COLO668 (cell line): Measurements from ENCODE around the gene USP4.

ENCODE experiments used
- DNase-seq: peaks from one replicate; lab custom pipeline; 2025; ENCODE audit not compliant: unreplicated experiment; lab: John Stamatoyannopoulos, UW

The USP4 gene

DNA sequence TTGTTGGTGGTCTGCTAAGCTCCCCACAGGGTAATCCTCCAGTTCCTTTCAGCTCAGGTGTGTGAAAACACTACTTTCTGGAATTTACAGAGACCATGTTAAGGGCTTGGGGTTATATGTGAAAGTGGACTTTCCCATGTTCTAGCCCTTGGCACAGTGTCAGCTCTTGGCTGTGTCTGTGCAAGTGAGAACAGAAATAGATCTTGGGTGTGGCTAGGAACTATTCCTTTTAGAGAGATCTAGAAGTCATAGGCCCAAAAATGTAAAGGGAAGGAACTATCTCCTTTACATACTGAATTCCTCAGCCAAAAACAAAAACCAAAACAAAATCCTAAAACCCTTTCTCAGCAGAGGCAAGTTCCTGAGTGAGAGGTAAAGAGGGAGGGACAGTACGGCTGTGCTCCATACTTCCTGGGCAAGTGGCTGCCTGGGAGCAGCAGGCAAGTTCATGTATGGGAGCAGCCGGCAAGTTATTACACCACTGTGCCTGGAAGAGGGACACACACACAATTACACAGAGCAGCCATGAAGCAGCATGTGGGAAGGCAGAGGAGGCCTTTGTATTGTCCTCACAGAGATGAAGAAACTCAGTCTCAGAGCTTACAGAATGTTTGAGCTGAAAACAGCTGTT is 43.0 kb downstream of the USP4 start:
- no peak for DNase-seq

DNA sequence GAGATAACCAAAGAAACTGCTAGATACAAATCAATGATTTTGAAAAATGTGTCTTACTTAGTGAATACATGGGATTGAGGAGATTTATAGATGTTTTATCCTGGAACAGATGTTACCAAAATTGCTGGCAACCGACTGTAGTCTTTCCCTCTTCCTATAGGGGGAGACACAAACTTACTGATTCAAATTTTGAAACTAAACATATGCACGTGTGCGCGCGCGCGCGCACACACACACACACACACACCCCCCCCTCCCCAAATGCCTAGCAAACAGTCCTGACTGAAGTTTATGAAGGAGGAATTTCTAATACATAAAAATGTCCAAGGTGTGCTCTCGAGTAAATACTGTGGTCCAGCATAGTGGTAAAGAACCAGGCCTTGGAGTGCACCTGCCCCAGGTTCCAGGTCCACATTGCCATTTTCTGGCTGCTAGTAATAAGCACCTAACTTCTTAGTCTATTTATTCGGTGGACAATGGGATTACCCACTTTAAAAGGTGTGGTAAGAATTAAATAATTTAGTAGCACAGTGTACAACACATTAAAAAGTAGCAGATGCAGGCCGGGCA is 44.3 kb downstream of the USP4 start:
- peak; percentile 1 for DNase-seq

DNA sequence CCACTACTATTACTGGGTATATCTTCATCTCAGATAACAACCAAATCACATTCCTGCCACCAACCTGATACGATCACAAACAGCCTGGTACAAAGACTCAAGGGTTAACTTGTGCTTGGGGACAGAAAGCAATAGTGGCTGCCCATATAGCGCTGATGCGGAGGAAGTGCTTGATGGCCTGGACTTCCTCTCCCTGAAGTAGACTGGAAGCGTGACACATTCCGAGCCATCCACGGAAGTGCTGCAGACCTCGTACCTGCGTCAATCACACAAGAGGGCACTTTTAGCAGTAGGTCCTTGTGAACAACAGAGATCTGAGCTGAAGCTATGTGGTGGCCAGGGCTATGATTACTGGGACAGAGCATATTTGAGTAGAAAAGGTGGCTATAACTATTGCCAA is 45.5 kb downstream of the USP4 start:
- DNase-seq = no peak

DNA sequence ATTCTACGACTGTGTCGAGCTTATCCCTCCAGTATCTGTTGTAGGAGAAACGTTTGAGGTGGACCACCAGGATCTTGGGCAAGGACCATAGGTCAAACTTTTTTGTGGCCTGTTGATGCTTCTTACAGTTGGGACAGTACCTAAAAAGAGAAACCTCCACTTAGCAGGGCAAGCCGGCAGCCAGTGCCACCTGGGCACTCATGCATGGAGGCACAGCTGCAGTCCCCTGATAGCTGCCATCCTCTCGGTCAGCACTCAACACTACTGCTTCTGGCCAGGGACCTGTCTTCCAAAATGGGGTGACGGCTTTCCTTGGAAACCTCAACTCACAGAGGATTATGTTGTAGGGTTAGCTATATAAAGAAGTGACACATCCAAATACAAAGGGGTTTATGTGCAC is 55.9 kb downstream of the USP4 start:
- DNase-seq = no peak

DNA sequence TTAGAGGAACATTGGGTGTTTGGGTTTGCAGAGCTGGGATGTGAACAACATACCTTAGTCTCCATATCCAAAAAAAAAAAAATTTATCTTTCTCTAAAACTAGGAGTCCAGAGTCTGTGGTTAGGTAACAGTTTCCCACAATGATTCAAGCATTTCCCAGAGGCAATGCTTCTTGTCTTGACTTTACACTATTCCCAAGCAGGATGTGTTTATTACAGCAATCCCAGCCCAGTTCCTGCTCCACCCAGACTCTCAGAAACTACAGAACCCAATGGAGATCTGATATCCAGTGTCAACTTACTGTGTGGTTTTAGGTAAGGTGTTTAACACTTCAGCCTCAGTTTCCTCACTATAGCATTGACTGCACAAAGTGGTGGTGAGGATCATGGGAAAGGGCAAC is 60.5 kb downstream of the USP4 start:
- DNase-seq = no peak

DNA sequence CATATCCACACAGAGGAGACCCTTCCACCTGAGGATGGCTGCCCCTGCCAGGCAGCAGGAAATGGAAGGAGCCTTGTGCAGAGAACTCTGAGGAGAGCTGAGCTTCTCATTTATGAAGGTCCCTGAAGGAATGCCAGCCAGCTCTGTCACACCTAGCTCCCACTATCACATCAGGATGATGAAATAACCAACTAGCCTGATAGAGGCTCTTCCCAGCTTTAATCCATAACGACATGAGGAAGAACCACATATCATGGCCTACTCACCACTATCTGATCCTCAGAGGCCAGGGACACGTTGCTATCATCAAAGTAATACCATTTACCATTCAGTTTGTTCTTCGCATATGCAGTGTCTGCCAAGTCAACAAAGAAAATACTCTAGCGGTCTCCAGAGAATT is 61.3 kb downstream of the USP4 start:
- DNase-seq = no peak

DNA sequence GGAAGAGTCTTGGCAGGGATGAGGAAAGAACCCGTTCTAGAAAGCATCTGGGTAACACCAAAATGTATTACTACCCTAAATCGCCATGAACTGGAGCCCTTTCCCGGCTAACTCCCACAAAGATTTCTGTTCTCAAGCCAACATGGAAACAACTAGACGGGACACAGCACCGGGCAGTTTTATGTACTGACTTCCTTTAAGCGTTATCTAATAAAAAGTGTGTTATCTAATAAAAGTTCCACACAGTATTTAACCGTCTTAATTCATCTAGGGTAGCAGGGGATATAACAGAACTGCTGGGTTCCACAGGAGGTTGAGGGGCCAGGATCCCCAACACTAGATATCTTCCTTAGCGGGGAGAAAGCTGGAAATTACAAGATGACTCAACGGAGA is 62.5 kb downstream of the USP4 start:
- no peak for DNase-seq

DNA sequence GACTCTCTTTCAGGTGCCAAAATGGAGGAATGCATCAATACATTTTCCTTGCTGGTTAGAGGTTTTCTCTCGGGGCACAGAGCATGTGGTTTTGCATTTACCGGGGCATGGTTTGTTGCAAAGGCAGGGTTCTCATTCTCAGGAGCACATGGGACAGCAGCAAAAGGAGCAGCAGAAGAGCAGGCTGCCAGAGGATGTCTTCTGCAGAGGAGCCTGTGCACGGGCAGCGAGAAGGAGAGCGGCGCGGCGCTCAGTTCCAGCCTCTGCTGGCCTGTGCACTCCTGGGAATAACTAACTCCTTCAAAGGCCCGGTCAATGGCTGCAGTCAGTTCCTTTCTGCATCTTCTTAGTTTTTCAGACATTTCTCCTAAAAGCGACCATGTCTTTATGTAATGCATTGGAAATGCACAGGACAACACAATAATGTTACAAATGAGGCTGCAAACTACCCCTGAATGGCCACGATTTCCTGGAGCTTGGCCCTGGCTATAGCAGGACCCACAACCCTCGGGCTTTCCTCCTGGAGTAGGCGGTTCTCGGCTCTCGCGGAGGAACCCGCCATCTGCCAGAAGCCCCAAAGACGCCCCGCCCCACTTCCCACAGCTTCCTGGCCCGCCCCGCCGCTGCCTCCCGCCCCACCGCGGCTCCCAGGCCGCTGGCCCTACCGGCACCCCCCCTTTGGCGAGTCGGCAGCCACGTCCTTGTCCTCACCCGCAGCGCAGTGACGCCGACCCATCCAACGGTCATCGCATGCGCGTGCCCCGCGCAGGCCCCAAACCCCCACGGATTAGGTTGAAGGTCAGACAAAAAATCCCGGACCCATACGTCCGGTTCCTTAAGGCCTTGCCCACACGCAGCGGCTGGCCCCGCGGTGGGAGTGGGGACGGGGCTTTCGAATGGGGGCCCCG is 63.1 kb downstream of the USP4 start, which contains the start of gene C3orf62:
TSS of gene C3orf62 (minus strand) at position 758 of the 908 bp plus-strand sequence. CDS start at position 398, 360 bp downstream.
- peak; percentile 56 for DNase-seq

DNA sequence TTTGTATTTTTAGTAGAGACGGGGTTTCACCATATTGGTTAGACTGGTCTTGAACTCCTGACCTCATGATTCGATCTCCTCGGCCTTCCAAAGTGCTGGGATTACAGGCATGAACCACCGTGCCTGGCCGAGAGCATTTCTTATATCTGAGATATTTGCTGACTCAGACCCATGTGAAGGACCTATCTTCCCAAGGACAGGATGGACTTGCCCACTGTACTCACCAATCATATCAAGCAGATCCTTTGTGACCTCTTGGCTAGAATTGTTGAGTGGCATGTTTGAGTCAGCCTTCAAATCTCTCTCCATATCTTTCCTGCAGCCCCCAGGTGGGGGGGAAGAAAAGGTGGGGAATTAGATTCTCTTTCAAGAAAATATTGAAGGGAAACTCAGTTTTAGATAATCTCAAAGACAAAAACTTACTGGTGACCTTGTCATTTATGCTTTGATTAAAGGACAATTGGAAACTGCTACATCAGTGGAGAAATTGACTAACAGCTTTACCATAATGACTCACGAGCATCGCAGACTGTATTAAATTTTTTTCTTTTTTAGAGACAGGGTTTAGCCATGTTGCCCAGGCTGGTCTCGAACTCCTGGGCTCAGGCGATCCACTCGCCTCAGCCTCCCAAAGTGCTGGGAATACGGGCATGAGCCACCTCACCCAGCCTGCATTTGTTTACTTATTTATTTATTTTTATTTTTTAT is 65.9 kb downstream of the USP4 start:
- no peak for DNase-seq

DNA sequence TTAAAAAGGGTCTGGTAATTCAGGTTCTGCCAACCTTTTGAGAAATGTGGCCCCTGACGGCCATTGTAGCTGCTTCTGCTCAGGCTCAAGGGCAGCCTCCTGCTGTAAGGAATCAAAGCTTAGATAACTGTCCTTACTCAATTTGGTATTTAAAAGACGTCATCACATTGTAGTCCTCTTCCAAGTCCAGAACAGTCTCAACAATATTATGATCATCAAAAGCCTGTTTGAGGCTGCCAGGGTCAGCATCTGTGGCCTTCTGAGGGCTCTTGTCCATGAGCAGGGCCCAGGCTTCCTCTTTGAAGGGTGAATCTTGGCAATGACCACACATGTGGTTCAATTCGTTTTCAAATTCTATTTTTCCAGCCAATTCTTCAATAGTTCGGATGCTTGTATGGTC is 68.8 kb downstream of the USP4 start:
- DNase-seq = no peak

DNA sequence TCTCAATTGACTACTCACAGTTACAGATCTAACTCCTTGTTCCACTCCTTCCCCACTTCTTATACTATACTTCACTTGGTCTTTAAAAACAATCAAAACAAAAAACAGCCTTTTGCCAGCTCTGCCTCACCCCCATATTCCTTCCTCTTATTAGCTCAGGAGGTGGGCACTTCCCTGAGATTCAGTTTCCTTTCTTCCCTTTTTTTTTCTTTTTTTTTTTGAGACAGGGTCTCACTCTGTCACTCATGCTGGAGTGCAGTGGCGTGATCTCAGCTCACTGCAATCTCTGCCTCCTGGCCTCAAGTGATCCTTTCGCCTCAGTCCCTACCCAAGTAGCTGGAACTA is 69.7 kb downstream of the USP4 start:
- no peak for DNase-seq

DNA sequence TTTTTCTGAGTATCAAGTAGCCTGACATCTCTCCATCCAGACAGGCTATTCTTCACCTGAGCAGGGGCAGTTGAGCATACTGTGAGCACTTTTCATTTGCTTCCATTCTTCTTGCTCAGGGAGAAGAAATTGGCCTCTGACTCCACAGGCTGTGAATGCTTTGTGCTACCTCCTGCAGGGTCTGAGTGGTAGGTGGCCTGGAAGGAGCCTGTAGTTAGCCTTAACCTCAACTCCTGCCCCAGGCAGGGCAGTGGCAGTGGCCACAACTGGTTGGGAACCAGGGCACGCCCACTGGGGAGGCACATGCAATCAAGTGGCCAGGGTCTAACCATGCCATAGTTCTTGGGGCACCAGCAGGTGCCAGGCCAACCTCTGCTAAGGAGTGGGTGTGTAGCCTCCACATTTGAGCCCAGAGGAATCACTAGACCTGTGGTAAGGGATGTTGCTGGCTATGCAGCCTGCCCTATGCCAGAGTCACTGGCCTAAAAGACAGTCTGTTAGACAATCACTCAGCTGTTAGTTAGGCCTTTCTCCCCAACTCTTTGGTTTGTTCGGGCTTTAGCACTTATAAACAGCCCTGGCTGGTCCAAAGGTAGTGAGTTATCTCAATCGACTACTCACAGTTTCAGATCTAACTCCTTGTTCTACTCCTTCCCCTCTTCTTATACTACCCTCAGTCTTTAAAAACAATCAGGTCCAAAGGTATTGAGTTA is 70.3 kb downstream of the USP4 start:
- no peak for DNase-seq

DNA sequence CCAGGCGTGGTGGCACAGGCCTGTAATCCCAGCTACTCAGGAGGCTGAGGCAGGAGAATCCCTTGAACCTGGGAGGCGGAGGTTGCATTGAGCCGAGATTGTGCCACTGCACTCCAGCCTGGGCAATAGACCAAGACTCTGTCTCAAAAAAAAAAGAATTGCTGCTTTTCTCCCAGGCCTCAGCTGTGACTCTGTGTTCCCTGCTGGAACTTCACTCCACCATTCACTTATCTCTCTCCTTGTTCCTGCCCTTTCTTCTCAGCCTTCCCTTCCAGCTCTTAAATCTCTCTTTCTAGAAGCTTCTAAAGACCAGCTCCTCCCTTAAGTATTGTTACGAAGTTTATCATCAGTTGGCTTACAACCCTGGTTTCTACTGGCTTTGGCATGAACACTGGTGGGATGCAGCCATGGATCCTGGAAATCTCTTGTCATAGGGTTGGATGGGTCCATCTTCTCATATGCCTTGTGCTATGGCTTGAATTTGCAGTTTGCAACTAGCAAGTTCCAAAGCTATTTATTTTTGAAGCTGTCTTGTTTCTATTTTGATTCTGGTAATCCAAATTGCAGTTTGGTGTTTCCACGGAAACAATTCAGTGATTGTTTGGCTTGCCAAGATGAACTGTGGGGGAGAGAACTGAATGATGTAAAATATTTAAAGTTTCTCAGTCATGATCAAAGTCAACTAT is 73.3 kb downstream of the USP4 start:
- no peak for DNase-seq

DNA sequence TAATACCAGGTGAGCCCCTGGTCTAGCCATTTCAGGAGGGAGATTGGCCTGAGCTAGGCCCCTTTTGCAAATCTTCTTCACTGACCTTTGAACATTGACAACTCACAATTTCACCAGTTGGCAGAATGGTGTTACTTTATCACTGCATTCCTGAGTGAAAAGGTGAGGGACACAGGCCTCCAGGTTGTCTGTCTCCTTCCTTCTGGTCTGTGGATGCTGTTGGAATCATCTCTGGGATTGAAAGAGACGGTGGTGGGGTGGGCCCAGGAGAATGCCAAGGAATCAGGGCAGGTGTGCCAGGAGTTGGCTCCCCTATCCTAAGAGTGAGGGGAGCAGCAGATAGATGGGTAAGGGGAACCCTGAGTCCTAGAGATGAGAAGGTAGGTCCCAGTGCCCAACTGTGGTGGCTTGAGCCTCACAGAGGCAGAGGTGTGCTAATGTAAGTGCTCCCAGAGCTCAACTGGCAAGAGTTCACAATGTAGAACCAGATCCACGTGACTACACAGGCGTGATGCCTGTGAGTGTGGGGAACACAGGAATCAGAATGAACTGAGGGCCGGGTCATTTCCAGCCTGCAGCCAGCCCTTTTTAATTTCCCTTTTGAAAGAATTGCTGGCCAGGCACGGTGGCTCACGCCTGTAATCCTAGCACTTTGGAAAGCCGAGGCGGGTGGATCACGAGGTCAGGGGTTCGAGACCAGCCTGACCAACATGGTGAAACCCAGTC is 74.0 kb downstream of the USP4 start:
- DNase-seq = no peak

DNA sequence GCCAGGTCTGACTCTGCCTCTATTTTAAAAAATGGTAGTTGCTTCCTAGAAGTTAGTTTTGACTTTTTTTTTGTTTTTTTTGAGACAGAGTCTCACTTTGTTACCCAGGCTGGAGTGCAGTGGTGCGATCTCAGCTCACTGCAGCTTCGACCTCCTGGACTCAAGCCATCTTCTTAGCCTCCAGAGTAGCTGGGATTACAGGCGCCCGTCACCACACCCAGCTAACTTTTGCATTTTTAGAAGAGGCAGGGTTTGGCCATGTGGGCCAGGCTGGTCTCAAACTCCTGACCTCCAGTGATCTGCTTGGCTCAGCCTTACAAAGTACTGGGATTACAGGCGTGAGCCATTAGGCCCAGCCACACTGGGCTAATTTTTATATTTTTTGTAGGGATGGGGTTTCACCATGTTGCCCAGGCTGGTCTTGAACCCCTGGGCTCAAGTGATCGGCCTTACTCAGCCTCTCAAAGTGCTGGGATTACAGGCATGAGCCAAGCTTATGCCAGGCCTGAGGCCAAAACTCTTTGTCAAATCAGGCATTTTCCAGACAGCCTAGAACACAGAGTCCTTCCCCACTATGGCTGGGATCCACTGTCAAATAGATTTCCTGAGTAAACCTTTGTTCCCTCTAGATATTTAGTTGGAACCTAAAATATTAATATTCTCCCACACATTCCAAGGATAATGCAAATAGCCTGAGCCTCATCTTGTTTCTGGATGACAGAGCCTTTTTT is 76.5 kb downstream of the USP4 start:
- DNase-seq = no peak

DNA sequence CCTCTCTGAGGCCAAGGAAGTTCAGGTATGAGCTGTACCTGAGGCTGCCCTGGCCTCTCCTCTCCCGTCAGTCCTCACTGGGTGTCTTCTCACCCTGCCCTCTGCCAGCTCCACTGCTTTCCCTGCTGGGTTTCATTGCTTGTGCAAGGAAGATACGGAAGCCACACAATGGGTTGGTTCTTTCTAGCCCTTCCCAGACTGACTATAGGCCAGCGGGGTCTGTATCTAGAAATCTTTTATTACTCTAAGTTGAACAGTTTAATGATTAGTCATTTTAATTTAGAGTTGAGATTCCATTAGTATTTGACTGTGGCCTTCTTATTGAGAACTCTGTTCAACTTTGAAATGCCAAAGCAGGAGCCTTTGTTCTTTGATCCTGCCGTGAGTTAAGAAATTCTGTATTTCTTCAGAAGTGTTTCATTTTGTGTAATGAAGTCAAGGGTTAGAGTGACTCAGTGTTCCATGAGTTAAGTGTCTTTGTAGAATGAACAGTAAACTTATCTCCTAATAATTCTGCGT is 79.0 kb downstream of the USP4 start:
- no peak for DNase-seq

DNA sequence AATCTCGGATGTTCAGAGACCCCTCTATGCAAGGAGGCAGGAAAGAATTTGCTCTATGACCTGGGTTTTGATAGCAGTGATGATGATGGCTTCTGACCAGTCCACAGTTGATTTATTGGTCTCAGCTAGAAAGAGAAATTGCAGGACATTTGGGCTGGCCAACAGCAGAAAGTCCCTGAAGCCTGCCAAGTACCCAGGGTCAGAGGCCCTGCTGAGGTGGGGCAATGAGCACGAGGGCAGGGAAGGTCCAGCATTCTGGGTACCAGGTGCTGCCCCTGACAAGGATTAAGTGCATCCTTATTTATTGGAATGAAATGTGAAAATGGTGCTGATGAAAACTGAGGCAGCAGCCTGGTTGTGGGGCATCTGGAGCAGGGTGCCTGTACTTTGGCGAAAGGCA is 82.7 kb downstream of the USP4 start:
- DNase-seq = no peak

DNA sequence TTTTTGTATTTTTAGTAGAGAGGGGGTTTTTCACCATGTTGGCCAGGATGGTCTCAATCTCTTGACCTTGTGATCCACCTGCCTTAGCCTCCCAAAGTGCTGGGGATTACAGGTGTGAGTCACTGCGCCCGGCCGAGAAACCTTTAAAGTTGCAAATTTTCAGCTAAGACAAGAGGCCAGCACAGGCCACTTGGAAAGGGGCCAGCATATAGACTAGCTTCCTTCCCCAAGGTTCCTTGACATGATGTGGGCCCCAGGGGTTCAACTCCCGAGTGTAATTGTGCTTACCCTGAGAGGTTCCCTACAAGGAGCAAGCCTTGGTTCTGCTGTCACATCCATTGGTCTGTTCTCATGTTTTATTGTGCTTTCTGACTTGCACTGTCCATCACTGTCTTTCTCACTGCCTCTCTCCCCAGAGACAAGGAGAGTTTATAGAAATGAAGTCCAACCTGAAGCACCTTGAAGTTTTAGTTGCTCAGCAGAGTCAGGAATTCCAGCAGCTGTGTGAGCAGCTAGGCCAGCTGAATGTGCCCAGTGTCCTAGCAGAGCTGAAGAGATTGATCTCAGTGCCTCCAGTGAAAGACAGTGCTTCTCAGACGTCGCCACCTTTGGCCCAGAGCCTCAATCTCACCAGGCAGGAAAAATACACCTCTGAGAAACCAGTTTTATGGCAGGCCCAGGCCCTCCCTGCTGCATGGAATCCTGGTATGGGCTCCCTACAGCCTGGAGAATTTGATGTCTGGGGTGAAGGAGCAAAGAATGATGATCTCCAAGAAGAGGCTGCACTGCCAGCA is 83.9 kb downstream of the USP4 start:
- no peak for DNase-seq
